C4-2B (cell line): ENCODE data around the gene LEO1.

Experiments used
- CTCF ChIP-seq: fragments of 450-650 bp; conservative IDR thresholded peaks from 2 replicates; pipeline ENCODE4 v1.5.1; 2017; ENCODE audit warnings: mild to moderate bottlenecking
- ZFX ChIP-seq: fragments of 450-650 bp; IDR thresholded peaks from 2 replicates; pipeline ENCODE4 v1.6.1; 2017

GRCh38 chr15:52019394-52020220, 48.0 kb upstream of the LEO1 start:
- TF ChIP-seq CTCF: no peak
- TF ChIP-seq ZFX: peak; percentile 49
